HG02970 (cell line): ENCODE data around the gene APOBEC2.

Experiments
- ATAC-seq: cut with Tn5 transposase; IDR thresholded peaks from one replicate; pipeline ENCODE4 v1.9.1; 2021; ENCODE audit warnings: mild to moderate bottlenecking, moderate library complexity, moderate number of reproducible peaks; ENCODE audit not compliant: unreplicated experiment, low FRiP score

Gene APOBEC2

DNA sequence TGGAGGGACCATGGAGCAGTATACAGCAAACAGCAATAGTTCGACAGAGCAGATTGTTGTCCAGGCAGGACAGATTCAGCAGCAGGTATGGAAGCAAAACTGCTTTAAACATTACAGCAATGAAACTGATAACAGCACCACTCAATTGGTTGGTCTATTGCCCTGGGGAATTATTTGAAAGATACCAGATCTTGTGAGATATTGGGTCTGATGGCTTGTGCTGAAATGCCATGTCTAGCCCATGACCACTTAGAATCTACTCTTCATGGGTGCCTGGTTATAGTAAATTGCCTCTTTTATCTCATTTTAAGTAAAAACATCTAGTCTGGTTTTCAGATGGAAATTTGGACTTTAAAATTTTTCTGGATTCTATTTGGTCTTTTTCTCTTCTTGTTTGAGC is 26.1 kb downstream of the APOBEC2 start:
- ATAC-seq, result no peak

DNA sequence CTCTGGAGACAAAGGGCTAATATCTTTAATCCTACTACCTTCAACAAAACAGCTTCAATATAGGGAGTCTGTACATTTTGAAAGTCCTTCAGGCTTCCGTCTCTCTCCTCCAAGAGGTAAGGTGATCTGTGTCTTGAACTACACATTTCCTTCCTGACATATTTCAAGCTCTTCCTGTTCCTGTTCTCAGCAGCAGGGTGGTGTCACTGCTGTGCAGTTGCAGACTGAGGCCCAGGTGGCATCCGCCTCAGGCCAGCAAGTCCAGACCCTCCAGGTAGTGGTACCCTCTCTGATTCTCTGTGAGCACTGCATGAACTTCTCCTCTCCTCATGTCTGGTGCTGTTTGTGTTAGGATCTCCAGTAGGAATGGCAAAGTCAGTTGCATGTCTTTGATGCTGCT is 27.6 kb downstream of the APOBEC2 start:
- ATAC-seq, result no peak

DNA sequence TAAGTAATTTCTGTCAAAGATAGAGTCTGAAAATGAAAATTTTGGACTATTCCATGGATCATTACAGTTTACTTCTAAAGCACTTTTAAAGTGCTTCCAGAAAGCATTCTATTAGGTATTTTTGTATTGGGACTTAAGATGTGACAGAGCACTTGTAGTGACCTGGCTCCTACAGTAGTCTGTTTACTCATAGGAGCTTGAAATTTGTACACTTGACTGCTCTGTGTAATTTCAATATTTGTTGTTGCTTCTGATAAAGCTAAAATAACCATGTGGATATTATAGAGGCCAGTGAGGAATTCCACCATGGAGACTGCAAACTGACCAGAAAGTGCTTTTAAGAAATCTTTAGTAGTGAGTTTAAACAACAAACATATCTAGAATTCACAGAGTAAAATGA is 30.1 kb downstream of the APOBEC2 start:
- no peak for ATAC-seq

DNA sequence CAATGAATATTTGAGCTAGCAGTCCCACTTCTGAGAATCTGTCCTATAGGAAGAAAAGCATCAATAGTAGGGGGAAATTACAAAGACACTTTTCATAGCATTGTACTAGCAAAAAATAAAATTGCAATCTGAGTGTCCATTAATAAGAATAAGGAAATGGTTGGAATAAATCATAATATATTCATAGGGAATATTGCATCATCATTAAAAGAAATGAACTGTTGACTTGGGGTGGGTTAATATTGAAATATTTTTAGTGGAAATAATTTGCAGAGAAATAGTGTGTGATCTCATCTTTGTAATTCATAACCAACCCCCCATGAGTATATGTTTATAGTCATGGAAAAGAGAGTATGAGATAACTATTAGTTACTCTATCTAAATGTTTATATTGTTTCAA is 32.2 kb downstream of the APOBEC2 start:
- ATAC-seq, result no peak

DNA sequence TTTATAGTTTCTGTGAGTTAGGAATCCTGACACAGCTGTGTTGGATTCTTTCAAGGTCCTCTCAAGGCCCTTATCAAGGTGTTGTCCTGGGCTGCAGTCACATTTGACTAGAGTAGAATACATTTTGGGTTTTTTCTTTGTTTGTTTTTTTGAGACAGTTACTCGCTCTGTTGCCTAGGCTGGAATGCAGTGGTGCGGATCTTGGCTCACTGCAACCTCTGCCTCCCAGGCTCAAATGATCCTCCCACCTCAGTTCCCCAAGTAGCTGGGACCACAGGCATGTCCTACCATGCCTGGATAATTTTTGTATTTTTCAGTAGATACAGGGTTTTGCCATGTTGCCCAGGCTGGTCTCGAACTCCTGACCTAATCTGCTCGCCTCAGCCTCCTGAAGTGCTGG is 35.4 kb downstream of the APOBEC2 start:
- ATAC-seq, result no peak

DNA sequence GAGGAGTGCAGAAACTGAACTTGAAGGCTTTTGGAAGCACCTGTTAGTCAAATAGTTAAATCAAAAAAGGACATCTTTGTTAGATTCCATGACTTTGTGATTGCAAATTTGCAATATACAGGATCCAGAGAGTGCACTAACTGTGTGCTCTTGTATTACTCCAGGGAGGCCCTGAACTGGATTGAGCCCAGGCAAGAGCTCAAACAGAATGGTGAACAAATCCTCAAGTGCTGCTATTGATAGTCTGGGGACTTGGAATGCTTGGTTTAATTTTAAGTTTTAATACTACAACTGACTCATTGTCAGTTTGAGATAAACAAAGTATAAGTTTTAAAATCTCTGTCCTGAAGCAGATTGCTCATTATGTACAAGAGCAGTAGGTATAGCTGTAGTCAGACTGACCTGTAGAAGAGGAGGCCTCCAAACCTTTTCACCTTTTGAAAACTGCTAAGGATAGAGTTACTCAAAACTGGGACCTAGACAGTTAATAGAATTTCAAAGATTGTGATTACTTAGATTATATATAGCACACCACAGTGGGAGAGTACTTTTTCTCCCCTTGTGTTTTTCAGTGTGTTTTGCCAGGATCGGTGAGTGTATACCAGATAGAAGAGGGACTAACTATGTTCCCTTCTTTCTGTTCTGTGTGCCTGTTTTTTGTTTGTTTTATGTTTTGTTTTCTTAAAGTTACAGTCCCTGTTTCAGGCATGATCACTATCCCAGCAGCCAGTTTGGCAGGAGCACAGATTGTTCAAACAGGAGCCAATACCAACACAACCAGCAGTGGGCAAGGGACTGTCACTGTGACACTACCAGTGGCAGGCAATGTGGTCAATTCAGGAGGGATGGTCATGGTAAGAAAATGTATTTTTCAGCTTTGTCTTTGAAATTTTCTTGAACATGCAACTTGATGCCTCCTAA is 38.1 kb downstream of the APOBEC2 start:
- ATAC-seq, result no peak

DNA sequence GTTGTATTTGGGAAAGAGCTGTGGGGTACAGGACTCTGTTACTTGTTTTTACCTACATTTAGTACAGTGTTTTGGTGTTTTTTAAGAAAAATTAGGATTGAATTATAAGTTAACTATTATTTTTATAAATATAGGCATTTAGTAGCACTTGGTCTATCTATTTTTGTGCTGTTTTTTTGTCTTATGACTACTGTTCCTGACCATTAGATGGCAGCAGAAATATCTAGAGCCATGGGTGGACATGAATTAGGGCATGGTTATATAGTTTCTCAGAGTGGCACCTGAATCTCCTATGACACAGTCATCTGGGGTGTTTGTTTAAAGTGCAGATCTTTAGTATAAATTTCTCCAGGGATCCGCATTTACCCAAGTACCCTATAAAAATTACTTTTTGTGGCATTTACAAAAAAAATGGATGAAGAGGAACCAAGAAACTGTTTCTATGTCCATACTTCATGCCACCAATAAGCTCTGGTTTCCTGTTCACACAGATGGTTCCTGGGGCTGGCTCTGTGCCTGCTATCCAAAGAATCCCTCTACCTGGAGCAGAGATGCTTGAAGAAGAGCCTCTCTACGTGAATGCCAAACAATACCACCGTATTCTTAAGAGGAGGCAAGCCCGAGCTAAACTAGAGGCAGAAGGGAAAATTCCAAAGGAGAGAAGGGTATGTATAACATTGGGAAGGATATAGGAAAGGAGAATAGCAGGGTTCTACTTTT is 39.6 kb downstream of the APOBEC2 start:
- no peak for ATAC-seq

DNA sequence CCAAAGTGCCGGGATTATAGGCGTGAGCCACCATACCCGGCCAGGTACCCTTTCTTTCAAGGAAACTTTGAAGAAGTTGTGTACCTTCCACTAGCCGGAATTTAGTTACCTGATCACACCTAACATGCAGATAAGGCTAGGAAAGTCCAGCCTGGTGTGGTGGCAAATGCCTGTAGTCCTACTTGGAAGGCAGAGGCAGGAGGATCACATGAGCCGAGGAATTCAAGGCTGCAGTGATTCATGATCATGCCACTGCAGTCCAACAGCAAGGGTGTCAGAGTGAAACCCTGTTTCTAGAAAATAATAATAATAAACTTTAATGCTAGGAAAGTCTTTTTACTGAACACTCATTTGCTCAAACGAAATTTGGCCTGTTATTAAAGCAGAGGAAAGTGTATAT is 40.7 kb downstream of the APOBEC2 start:
- ATAC-seq, result no peak

DNA sequence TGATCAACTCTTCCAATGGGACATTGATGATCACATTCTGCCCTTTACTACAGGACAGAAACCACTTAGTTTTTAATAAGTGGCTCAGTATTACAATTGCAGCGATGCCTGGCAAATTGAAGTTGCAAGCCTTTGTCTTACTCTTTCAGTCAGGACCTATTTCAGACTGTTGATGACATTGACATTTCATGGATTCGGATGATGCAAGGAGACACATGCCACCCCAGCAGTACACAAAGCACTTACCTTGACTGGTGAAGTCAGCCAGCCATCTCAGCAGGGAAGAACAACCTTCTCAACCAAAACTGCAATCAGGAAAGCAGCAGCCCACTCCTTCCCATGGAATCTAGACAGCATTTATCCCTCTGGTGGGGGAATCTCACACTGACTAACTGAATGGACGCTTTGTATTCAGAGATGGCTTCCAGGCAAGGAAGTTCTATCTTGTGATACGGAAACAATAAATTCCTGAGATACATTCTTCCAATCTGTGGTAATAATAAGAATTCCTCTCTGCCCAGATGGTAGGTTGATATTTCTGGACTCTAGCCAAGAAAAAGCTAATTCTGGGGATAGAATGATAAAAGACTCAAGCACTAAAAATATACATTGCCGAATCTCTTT is 44.6 kb downstream of the APOBEC2 start:
- ATAC-seq, result no peak

DNA sequence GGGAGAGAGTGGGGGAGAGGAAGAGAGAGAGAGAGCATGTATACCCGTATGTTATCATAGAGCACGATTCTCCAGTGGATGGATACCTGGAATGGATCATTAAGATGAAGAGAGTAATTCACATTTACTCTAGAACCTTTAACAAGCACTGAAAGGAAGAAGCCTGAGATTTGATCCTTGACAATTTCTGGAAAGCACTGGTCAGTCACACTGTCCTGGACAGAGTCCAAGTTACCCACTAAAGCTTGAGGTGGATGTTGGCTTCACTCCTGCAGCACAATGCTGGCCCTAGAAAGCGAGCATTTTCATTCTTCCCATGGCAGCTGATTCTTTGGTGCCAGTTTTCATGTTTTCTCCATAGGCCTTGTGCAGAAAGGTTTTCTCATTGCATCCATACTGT is 45.4 kb downstream of the APOBEC2 start:
- no peak for ATAC-seq

DNA sequence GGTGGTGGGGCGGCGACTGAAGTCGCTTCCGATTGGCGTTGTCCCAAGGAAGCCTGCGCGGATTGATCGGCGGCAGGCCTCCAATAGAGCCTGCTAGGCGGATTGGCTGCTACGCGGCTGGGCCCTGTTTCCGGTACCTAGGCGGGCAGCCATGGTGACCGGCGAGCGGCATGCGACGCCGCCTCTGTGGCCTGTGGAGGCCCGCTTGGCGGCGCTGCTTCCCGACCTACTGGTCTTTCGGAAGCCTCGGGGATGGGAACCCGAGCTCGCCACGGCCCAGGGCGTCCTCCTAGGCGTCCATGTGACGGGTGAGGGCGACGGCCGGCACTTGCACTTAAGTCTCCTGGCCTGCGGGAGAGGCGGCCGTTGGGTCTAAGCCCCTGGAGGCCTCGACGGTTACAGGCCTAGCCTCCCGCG is 47.9 kb downstream of the APOBEC2 start:
- ATAC-seq, result no peak

DNA sequence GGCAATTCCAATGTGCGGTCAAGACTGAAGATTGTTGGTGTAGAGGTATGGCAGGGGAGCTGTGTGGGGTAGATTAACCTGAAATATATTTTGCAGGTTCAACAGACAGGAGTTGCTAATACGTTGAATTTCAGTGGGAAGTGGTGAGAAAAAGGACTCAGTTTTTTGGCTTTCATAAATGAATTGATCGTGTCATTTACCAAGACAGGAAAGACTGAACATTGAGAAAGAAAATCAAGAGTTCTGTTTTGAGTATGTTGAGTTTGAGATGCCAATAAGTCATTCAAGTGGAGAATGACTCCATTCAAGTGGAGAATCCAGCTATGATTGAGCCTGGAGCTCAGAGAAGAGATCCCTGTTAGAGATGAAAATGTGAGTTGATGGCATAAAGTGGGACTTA is 50.8 kb downstream of the APOBEC2 start:
- no peak for ATAC-seq

DNA sequence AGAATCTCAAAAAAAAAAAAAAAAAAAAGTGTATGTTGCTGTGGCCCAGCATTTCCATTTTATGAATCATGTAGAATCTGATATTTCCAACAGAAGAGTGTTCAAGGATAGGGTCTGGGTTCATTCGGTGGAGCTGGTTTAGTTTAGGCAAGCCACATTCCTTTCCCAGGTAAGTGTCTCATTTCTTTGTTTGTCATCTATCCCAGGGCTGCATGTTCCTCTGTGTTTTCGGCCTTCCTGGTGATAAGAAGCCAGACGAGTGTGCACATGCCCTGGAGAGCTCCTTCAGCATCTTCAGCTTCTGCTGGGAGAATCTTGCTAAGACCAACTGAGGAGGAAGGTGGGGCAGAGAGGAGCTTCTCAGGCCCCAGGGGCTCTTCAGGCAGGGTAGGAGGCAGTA is 58.0 kb downstream of the APOBEC2 start:
- no peak for ATAC-seq
